GM18526 (cell line): ENCODE results near the gene ACOT7.

Experiments used
- POLR2A ChIP-seq: IDR thresholded peaks from 3 replicates; pipeline ENCODE4 v1.6.1; 2011; ENCODE audit not compliant: insufficient read length; ENCODE audit errors: extremely low read depth

Gene ACOT7, protein sequence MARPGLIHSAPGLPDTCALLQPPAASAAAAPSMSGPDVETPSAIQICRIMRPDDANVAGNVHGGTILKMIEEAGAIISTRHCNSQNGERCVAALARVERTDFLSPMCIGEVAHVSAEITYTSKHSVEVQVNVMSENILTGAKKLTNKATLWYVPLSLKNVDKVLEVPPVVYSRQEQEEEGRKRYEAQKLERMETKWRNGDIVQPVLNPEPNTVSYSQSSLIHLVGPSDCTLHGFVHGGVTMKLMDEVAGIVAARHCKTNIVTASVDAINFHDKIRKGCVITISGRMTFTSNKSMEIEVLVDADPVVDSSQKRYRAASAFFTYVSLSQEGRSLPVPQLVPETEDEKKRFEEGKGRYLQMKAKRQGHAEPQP

DNA sequence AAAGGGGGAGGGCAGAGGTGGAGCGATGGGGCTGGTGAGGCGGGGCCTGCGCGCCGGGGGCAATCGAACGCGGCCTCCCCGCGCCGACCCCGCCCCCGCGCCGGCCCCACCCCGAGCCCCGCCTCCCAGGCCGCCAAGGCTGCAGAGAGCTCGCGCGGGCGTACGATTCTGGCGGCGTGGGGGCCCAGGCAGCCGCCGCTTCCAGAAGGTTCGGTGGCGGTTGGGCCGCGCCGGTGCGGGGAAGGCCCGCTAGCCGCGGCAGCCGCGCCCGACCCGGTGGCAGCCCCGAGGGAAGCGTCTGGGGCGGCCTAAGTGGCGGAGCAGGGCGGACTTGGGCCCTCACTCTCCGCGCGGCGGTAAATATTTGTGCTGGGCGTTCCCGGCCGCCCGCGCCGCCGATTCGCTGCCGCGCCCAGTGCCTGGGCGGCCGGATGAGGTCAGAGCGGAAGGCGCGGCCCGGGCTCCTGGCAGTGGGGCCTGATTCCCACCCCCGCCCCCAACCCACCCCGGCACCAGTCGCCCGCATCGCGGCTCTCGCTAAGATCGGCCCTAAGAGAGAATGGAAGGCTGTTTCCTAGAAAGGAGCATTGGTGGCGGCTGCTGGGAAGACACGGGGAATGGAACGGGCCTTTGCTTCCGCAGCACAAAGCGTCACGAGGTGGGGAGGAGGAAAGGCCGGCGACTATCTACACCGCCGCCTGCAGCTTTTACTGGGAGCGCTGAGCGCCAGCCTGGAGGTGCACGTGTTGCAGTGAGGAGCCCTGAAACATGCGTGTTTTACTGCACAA lies at the start of gene ACOT7:
ACOT7 (minus strand) TSS at position 368 of the 788 bp plus-strand sequence. CDS start 368 bp downstream, outside the sequence.
- TF ChIP-seq POLR2A, result peak; percentile 38

DNA sequence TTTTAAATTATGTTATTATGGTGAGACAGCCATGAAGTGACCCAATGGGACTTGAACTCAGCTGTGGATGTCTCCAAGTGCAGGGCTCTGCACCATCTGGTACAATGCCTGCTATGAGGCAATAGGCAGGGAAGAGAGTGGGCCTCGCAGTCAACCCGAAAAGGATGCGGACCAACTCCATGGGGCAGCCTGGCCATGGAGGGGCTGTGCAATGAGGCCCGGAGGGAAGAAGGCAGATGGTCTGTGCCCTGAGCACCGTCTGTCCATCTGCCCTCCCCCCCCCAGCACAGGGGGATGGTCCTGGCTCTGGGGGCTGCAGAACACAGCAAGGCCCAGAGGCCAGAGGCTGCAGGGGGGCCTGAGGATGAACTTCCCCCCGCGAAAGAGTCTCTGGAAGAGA lies 48.0 kb upstream of the ACOT7 start:
- no peak for TF ChIP-seq POLR2A

DNA sequence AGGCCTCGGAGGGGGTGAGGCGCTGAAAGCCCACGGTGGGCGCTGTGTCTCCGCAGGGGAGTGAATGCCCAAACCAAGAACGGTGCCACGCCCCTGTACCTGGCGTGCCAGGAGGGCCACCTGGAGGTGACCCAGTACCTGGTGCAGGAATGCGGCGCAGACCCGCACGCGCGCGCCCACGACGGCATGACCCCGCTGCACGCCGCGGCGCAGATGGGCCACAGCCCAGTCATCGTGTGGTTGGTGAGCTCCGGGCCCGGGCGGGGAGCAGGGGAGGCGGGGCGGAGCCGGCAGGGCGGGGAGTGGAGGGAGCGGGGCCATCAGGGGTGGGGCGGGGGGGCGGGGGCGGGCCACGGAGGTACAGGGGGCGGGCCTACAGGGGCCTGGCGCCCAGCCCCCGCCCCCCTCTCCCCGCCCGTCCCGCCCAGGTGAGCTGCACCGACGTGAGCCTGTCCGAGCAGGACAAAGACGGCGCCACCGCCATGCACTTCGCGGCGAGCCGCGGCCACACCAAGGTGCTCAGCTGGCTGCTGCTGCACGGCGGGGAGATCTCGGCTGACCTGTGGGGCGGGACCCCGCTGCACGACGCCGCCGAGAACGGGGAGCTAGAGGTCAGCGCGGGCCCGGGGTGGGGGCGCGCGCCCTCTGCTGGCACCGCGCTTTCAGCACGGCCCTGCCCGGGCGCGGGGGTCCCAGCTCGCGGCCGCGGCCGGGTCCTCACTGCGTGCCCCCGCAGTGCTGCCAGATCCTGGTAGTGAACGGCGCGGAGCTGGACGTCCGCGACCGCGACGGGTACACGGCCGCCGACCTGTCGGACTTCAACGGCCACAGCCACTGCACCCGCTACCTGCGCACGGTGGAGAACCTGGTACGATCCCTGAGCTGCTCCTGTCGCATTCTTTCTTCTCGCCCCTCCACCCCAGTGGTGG lies 46.9 kb upstream of the ACOT7 start:
- no peak for TF ChIP-seq POLR2A

DNA sequence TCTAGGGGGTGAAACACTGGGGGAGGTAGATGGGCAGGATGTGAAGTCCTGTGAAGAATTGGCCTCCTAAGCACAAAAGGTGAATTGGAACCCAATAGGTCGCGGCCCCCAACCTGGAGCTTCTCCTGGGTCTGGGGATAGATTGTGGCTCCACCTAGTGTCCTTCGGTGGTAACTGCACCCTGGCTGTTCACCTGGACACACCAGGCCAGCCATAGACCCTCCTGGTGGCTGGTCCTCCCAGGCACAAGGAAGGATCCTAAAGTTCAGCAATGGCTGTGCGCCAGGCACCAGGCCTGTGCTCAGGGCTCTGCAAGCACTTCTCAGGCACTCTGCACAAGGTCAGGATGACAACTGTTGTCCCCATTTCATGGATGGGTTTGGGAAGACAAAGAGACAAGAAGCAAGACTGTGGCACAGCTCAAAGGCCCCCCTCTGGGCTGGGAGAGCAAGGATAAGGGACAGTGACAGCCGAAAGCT lies 44.5 kb upstream of the ACOT7 start:
- no peak for TF ChIP-seq POLR2A

DNA sequence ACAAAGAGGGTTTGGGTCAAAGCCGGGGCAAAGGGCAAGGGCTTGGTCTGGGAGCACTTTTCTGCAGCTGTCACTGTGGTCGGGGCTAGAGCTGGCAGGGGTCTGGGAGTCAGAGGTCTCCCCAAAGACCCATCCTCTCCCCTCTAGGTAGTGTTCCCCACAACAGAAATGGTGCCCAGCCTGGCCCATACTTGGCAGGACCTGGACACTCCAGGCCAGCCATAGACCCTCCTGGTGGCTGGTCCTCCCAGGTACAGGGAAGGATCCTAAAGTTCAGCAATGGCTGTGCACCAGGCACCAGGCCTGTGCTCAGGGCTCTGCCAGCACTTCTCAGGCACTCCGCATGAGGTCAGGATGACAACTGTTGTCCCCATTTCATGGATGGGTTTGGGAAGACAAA lies 42.0 kb upstream of the ACOT7 start:
- no peak for TF ChIP-seq POLR2A

DNA sequence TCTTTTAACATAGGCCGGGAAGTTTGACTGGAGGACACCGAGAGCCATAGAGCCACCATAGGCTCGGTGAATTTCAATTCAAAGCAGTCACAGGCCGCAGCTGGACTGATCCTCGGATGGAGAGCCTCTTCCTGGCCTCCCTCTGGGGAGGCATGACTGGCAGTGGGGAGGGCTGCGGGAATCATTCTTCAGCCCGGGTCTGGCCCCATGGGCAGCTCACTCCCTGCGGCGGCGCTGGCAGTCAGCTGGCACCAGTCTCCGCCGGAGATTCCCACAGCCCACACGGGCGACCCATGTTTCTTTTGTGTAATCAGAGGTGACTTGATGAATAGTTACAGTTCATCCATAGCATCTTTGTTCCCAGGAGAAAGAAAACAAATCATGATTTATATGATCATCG lies 41.6 kb upstream of the ACOT7 start:
- no peak for TF ChIP-seq POLR2A

DNA sequence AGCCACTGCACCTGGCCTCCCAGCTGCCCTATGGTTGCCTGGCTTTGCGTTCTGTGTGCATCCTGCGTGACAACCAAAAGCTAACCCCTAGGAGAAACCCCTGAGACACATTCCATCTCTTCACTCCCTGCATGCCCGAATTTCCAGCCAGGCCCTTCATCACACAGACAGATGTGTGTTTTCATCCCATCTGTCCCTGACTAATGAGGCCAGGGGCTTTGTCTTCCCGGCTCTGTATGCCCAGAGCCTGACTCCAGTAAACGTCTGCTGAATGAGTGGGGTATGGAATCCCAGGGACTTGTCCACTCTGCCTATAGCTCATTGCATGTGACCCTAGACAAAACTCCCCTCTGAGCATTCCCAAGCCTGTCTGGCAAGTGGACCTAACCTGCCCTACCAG lies 40.6 kb upstream of the ACOT7 start:
- TF ChIP-seq POLR2A, result no peak

DNA sequence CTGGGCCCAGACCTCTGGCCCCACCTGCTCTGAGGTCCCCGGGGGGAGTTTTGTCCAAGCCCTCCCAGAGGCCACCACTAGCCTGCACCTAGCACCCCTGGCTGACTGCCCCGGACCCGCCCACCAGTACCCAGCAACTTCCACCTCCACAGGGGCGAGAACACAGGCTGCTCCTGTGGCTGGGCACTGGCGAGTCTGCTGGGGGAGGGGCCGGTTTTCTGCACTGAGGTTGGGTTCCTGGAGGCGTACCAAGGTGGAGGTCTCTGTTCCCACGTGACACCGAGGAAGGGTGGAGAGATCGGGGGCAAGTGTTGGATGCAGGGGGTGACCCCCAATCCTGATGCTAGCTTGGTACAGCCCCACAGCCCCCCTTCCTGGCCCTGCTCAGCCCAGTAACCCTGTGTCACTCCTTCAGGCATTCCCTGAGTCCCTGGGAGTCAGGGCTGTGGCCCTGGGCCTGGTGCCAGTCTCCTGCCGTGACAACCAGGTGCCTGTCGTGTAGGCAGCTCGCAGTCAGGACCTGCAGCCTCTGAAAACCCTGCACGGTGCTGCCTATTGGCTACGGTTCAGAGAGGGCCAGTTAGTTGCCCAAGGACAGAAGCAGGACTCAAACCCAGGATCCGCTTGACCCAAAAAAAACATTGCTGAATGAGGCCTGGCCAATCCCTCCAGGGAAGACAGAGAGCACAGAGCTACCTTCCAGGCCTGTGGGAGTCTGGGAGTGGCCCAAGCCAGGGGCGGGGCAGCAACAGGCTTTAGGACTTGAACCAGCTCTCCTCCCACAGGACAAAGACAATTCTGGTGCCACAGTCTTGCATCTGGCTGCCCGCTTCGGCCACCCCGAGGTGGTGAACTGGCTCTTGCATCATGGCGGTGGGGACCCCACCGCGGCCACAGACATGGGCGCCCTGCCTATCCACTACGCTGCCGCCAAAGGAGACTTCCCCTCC lies 34.1 kb upstream of the ACOT7 start:
- TF ChIP-seq POLR2A, result no peak

DNA sequence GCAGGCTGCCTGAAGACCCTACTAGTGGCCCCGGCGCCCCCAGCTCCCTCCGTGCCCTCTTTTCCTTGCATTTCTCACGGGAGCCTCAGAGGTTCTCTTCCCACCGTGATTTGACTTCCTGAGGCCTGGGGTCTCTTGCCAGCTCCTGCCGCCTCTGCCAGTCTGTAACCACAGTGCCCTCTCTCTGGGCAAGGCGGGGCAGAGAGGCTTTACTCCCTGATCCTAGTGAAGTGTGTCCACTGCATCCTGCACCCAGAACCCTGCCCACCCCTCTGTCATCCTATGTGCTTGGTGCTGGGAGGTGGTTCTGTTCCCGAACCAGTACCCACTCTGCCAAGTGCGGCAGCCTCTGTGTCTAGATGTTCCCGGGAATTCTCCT lies 33.4 kb upstream of the ACOT7 start:
- no peak for TF ChIP-seq POLR2A

DNA sequence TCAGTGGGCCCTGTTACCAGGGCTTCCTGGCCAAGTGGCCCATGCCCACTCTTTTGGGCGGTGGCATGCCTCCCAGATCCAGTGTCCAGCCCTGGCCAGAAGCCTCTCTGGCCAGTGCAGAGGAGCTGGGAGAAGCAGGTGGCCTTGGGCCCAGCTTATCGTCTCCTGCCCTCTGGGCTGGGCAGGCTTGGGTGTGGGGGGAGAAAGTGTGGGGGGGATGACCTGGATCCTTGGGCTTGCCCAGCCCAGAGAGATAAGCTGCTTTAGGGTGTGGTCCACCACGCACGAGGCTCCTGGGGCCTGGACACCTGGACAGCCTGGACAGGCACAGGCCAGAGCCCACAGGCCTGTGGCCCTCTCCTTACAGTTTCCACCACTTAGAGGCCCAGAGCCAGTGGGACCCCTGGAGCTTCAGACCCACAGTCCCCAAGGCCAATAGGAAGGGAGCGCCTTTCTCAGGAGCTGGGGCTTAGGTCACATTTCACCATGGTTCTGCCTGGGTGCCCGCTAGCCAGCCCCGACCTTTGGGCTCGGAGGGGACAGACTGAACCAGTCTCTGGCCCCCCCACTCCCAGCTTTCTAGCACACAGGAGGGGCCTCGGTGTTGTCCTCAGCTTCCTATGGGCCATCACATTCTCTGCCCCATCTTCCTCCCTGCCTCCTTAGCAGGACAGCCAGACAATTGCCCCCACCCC lies 32.9 kb upstream of the ACOT7 start:
- no peak for TF ChIP-seq POLR2A

DNA sequence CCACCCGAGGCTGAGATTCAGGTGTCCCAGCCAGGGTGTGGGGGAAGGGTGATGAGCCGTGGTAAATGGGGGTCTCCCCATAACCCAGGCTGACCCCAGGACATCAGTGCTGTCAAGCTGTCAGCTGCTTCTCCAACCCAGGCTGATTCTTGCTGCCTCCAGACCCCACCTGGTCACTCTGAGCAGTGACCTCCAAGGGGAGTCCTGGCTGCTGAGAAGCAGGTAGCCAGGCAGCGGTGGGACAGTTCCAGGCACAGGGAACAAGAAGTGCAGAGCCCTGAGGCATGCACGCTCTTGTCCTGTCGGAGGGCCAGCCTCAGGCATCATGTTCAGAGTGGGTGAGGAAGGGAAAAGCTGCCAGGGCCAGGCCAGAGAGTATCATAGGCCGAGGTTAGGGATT lies 32.1 kb upstream of the ACOT7 start:
- no peak for TF ChIP-seq POLR2A

DNA sequence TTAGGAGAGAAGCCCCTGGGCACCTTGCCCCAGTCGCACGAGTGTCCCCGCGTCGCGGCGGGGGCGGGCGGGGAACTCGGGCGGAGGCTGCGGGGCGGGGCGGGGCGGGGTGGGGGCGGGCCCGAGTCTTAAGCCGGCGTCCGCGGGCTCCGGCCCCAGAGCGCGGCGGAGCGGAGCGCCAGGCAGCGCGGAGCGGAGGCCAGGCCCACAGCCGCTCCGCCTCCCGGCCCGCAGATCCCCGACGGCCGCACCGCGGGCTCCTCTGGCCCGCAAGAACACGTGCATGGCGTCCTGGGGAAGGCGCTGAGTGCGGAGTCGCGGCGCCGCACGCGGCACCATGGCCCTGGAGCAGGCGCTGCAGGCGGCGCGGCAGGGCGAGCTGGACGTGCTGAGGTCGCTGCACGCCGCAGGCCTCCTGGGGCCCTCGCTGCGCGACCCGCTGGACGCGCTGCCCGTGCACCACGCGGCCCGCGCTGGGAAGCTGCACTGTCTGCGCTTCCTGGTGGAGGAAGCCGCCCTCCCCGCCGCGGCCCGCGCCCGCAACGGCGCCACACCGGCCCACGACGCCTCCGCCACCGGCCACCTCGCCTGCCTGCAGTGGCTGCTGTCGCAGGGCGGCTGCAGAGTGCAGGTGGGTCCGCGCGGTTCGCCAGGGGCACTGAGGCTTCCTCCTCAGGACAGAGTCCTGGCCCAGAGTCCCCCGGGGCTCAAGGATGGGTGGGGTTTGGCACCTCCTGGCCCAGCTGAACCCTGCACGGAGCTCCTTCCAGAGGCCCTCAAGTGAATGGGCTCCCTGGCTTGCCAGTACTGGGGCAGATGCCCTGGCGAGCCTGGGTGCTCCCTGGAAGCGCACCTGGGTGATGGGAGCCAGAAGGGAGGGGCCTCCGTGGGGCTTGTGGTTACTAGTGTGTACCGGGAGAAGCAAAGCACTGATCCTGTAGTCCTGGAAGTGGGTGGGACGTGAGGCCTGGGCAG lies 31.3 kb upstream of the ACOT7 start, which contains the start of gene ESPN:
ESPN (plus strand) TSS at position 158 of the 975 bp plus-strand sequence; CDS start at position 338, 180 bp downstream.
- no peak for TF ChIP-seq POLR2A
